Left ventricle myocardium inferior (tissue), 1 donor: ENCODE measurements around the gene PAX5. TPM values are rescaled to one million over a fixed set of nuclear protein-coding genes. Genes with fewer than 3 reads are reported as not detected.

Experiments used
- DNase-seq: peaks from one replicate; pipeline ENCODE4 v3.0.0-alpha.2; 2020
- H3K27ac ChIP-seq: fragments of 200-600 bp; replicated peaks from 2 replicates; pipeline ENCODE4 v1.8.0; 2021
- H3K27me3 ChIP-seq: fragments of 200-600 bp; 2 replicates; pipeline ENCODE4 v1.8.0; 2021; ENCODE audit warnings: low read depth
- H3K36me3 ChIP-seq: fragments of 200-600 bp; 2 replicates; pipeline ENCODE4 v1.8.0; 2021
- H3K4me1 ChIP-seq: fragments of 200-600 bp; 2 replicates; pipeline ENCODE4 v1.8.0; 2021
- H3K4me3 ChIP-seq: fragments of 200-600 bp; 2 replicates; pipeline ENCODE4 v1.8.0; 2021; ENCODE audit warnings: mild to moderate bottlenecking, moderate library complexity
- H3K9me3 ChIP-seq: fragments of 200-600 bp; replicated peaks from 2 replicates; pipeline ENCODE4 v1.8.0; 2021
- CTCF ChIP-seq: fragments of 200-600 bp; IDR thresholded peaks from 2 replicates; pipeline ENCODE4 v1.8.0; 2021; ENCODE audit warnings: antibody characterized with exemption, mild to moderate bottlenecking, borderline replicate concordance
- intact Hi-C: fragments of 100-400 bp; cut with micrococcal nuclease; formaldehyde crosslinking; loops from one replicate; pipeline ENCODE4 v1.11.0; 2022
- total RNA-seq: library from RNA; stranded (reverse); fragmentation: NEBNext Ultra II Directional; extraction: Animal tissue kit (Norgen Biotek cat#: 25700); gene quantifications from one replicate; pipeline ENCODE4 v1.2.1, GENCODE V29; 2021
- donor health status: DM: no; HTN: yes; CAD: no; lungs with severe emphysema.

PAX5 gene
- total RNA-seq, 1 donor from 2014 or later: not detected

DNA sequence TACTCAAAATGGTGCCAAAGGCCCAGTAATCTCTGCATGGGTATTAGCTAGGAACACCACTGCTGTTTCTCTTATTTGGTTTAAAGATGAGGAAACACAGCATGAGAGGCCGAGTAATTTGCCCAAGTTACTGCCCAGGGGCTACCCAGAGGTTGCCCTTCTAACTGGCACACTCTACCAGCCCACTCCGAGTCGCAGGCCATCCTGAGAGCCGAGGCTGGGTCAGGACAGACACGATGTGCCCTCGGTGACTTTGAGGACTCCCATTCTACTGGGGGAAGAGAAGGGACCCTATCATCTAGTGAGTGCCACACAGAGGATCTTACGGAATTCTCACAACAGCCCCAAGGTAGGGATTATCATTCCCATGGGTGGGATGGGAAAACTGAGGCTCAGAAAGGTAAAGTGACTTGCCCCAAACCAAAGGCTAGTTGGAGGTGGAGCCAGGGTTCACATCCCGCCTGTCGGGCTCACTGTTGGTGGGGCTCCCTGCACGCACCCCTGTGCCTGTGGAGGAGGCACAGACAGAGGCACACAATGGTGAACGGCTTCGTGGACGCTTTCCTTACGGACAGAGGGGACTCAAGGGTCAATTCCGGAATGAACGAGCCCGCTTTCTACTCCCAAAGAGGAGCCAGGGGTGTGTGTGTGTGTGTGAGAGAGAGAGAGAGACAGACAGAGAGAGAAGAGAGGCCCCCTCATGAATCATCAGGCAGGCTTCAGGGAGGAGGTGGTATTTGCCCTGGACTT lies 236.4 kb downstream of the PAX5 start:
- Histone ChIP-seq H3K27ac (no peak overlapping the region), H3K36me3 (no peaks in the 10 kb centered on the region), H3K4me1 (no peaks in the 10 kb centered on the region), H3K9me3 (peaks cover 9% of the 10 kb centered on the region), H3K4me3 (no peak overlapping the region), H3K27me3 (peaks cover 53% of the 10 kb centered on the region)
- intact Hi-C loops: no loop called here
- no peak for TF ChIP-seq CTCF
- no peak for DNase-seq

DNA sequence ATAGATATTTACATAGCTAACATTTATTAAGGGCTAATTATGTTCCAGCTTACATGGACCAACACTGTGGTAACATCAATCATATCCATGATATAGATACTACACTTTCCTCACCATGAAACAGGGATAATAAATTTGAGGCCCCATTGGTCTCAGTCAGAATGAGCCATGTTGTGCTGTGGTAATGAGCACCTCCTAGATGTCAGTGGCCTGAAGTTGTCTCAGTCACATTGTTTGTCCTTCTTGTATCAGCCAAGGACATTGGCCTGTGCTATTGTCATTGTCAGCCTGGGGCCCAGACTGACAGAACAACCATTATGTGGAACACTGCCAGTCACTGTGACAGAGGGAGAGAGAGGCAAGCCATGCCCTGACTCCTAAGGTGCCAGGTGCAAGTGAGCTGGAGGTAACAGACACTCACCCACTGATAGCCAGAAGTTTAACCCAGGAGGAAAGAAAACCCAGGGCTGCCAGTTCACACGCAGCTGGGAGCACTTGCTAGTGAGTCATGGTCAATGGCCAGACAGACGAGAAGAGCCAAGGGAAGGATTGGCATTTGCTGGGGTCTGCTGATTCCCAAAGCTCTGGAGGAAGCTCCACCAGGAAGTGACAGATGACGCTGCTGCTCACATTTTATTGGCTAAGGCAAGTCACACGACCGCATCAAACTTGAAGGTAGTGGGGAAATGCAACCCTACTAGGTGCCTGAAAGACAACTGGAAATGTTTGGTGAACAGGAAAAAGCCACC lies 237.2 kb downstream of the PAX5 start:
- Histone ChIP-seq H3K4me3 (no peak overlapping the region), H3K4me1 (no peaks in the 10 kb centered on the region), H3K36me3 (no peaks in the 10 kb centered on the region), H3K27me3 (peaks cover 51% of the 10 kb centered on the region), H3K9me3 (peaks cover 9% of the 10 kb centered on the region), H3K27ac (no peak overlapping the region)
- intact Hi-C loops: no loop called here
- no peak for TF ChIP-seq CTCF
- DNase-seq: no peak

DNA sequence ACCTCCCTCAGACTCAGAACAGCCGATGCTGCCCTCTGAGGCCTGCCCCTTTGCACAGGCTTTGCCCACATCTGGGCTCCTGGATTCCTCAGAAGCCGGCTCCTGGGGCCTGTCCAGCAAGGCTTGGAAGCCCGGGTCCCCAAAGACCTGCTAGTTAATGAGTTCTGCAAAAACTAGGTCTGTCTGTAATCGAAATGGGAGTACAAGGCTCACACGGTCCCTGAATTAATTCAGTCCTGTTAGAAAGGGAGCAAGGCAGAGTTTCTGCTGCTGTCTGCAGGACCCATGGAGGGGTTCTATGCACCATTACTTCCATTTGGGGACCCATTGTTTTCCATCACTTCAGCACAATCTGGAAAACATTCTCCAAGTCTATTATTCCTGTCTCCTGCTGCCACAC lies 239.6 kb downstream of the PAX5 start:
- DNase-seq: no peak

GRCh38 chr9:36793277-36793676 lies 240.8 kb downstream of the PAX5 start:
- peaks cover 46% of the 10 kb centered on the region for H3K27me3 ChIP-seq
- H3K9me3 ChIP-seq: peaks cover 9% of the 10 kb centered on the region
- H3K4me3 ChIP-seq: no peak overlapping the region
- no peak for DNase-seq
- no peak overlapping the region for H3K27ac ChIP-seq
- no peaks in the 10 kb centered on the region for H3K36me3 ChIP-seq
- no peaks in the 10 kb centered on the region for H3K4me1 ChIP-seq
- intact Hi-C loops: no loop called here
- no peak for TF ChIP-seq CTCF

More for the DNA sequence above, 239.6 kb downstream of the PAX5 start:
- no peaks in the 10 kb centered on the region for H3K36me3 ChIP-seq
- H3K4me1 ChIP-seq: no peaks in the 10 kb centered on the region
- intact Hi-C loops: no loop called here
- no peak overlapping the region for H3K4me3 ChIP-seq
- H3K9me3 ChIP-seq: peaks cover 9% of the 10 kb centered on the region
- H3K27ac ChIP-seq: no peak overlapping the region
- H3K27me3 ChIP-seq: peaks cover 36% of the 10 kb centered on the region
- TF ChIP-seq CTCF: no peak

- Histone ChIP-seq H3K27ac (no peak overlapping the region), H3K9me3 (peaks cover 9% of the 10 kb centered on the region), H3K36me3 (no peaks in the 10 kb centered on the region), H3K27me3 (peaks cover 49% of the 10 kb centered on the region), H3K4me1 (no peaks in the 10 kb centered on the region), H3K4me3 (no peak overlapping the region)
- no peak for DNase-seq
- no peak for TF ChIP-seq CTCF
- intact Hi-C loops: no loop called here
Measured at GRCh38 chr9:36791222-36791950, 242.7 kb downstream of the PAX5 start.
